Memory B cell (primary cell): ENCODE data around the gene TMED8.
"Not testable (repeated sequence)": the region's sequence is repeated elsewhere in the genome, so short reads cannot be mapped to it uniquely, and the experiment has no call there.

Source experiments
- ATAC-seq: fragments of 150-1000 bp; cut with Tn5 transposase; 2 replicates; pipeline ENCODE4 v1.10.0; 2021; ENCODE audit warnings: low read depth, mild to moderate bottlenecking, moderate library complexity
- DNase-seq, 2 donors: peaks; one replicate each; pipeline ENCODE4 v3.0.0; 2022; ENCODE audit warnings: low spot score in 2 of 2
- H3K27ac Mint-ChIP-seq: one replicate; pipeline ENCODE4 v1.8.0; 2022; ENCODE audit warnings: mild to moderate bottlenecking, moderate library complexity, mixed read lengths
- H3K27me3 Mint-ChIP-seq: one replicate; pipeline ENCODE4 v1.8.0; 2022; ENCODE audit warnings: mixed read lengths
- H3K36me3 Mint-ChIP-seq: one replicate; pipeline ENCODE4 v1.8.0; 2022; ENCODE audit warnings: mild to moderate bottlenecking, mixed read lengths
- H3K4me1 Mint-ChIP-seq: one replicate; pipeline ENCODE4 v1.8.0; 2022; ENCODE audit warnings: mixed read lengths
- H3K4me3 Mint-ChIP-seq: one replicate; pipeline ENCODE4 v1.8.0; 2022; ENCODE audit warnings: mild to moderate bottlenecking, moderate library complexity, mixed read lengths
- H3K9me3 Mint-ChIP-seq: one replicate; pipeline ENCODE4 v1.8.0; 2022; ENCODE audit warnings: mixed read lengths

Gene TMED8

GRCh38 chr14:77323571-77323970 lies 53.3 kb downstream of the TMED8 start:
- ATAC-seq: no peak
- Mint-ChIP-seq H3K27me3 (no peaks in the 10 kb centered on the region), H3K4me3 (no peak overlapping the region), H3K9me3 (no peaks in the 10 kb centered on the region), H3K27ac (no peak overlapping the region), H3K36me3 (no peaks in the 10 kb centered on the region), H3K4me1 (peaks cover 17% of the 10 kb centered on the region)
- no peak for DNase-seq

DNA sequence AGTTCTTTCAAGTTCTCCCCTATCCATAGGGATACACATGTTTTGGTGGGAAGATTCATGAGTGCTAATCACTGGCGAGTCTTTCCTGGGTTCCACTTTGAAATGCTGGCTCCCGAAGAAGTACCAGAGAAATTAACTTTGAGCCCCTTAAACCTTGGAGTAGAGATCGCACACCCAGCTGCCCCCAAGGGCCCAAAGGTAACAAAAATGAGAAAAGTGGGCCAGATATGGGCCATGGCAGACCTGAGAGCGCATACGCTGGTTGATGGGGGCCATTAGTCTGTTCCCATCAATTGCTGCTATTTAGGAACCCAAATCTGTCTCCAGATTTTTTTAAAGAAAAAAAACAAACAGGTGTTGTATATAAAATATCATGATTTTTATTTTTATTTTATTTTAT lies 53.9 kb downstream of the TMED8 start:
- H3K9me3 Mint-ChIP-seq: no peaks in the 10 kb centered on the region
- H3K36me3 Mint-ChIP-seq: no peaks in the 10 kb centered on the region
- H3K4me1 Mint-ChIP-seq: peaks cover 17% of the 10 kb centered on the region
- peak overlapping the region; percentile 92 for H3K27ac Mint-ChIP-seq
- H3K4me3 Mint-ChIP-seq: no peak overlapping the region
- H3K27me3 Mint-ChIP-seq: no peaks in the 10 kb centered on the region
- ATAC-seq (no peak), DNase-seq (no peak)

- Mint-ChIP-seq H3K9me3 (no peaks in the 10 kb centered on the region), H3K27ac (peak overlapping the region; percentile 92), H3K27me3 (no peaks in the 10 kb centered on the region), H3K36me3 (no peaks in the 10 kb centered on the region), H3K4me3 (peak overlapping the region; percentile 98), H3K4me1 (peaks cover 16% of the 10 kb centered on the region)
- DNase-seq (no peak), ATAC-seq (no peak)
These were observed 54.5 kb downstream of the TMED8 start for GRCh38 chr14:77322250-77322902.

DNA sequence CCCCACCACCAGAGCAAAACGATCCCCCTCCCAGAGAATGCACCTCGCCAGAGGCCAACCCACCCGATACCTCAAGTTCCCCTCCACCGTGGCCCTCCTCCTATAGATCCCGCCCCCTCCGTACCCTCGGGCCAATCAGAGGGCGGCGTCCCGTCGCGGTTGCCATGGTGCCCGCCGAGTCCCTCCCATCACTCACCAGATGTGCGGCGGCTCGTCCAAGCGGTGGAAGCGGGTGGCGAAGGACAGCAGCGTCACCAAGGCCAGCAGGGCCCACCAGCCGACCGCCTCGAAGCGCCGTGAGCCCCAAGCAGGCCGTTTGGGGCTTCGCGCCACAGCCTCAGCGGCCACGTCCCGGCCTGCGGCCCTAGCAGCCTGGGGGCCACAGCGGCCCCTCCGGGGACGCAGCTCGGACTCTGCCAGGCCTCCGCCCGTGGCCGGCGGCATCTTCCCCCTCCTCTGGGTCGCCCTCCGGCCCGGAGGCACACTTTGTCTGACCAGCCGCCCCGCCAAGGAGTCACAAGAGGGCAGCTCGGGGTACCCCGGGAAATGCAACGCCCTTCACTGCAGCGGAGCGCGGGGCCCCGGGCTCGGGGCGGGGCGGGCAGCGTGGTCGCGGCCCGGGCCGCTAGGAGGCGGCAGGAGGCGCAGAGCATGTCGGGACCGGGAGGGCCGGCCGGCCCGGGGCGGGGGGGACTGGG lies 56.5 kb downstream of the TMED8 start, which contains the start of gene POMT2:
POMT2 (minus strand) TSS at position 646 of the 698 bp plus-strand sequence; CDS start at position 444, 202 bp downstream.
- ATAC-seq (peak; percentile 64), DNase-seq (peak; percentile 94 to 95)
- Mint-ChIP-seq H3K9me3 (no peaks in the 10 kb centered on the region), H3K27me3 (no peaks in the 10 kb centered on the region), H3K4me1 (peaks cover 16% of the 10 kb centered on the region), H3K27ac (peak within 1 kb of the TSS; percentile 92), H3K36me3 (no peaks in the 10 kb centered on the region), H3K4me3 (peak within 1 kb of the TSS; percentile 98)

- no peak for ATAC-seq
- no peak for DNase-seq
- no peaks in the 10 kb centered on the region for H3K9me3 Mint-ChIP-seq
- H3K27me3 Mint-ChIP-seq: no peaks in the 10 kb centered on the region
- H3K4me1 Mint-ChIP-seq: peaks cover 16% of the 10 kb centered on the region
- H3K36me3 Mint-ChIP-seq: no peaks in the 10 kb centered on the region
- H3K4me3 Mint-ChIP-seq: no peak overlapping the region
- H3K27ac Mint-ChIP-seq: no peak overlapping the region
These were observed 57.5 kb downstream of the TMED8 start for GRCh38 chr14:77319422-77319821.

GRCh38 chr14:77318756-77319155 lies 58.1 kb downstream of the TMED8 start:
- not testable (repeated sequence) for H3K36me3 Mint-ChIP-seq, DNase-seq, H3K27me3 Mint-ChIP-seq, H3K9me3 Mint-ChIP-seq, H3K27ac Mint-ChIP-seq, ATAC-seq, H3K4me3 Mint-ChIP-seq
- peaks cover 16% of the 10 kb centered on the region for H3K4me1 Mint-ChIP-seq

- no peak for ATAC-seq
- DNase-seq: no peak
- Mint-ChIP-seq H3K9me3 (no peaks in the 10 kb centered on the region), H3K27ac (no peak overlapping the region), H3K36me3 (no peaks in the 10 kb centered on the region), H3K27me3 (no peaks in the 10 kb centered on the region), H3K4me1 (peaks cover 16% of the 10 kb centered on the region), H3K4me3 (no peak overlapping the region)
These were observed 58.8 kb downstream of the TMED8 start for GRCh38 chr14:77318006-77318553.

- H3K27ac Mint-ChIP-seq: no peak overlapping the region
- DNase-seq (no peak), ATAC-seq (no peak)
- H3K4me1 Mint-ChIP-seq: peaks cover 7% of the 10 kb centered on the region
- no peak overlapping the region for H3K4me3 Mint-ChIP-seq
- no peaks in the 10 kb centered on the region for H3K27me3 Mint-ChIP-seq
- H3K9me3 Mint-ChIP-seq: no peaks in the 10 kb centered on the region
- H3K36me3 Mint-ChIP-seq: no peaks in the 10 kb centered on the region
These were observed 60.0 kb downstream of the TMED8 start for GRCh38 chr14:77316872-77317301.

GRCh38 chr14:77316195-77316505 lies 60.7 kb downstream of the TMED8 start:
- Mint-ChIP-seq H3K9me3 (no peaks in the 10 kb centered on the region), H3K27ac (no peak overlapping the region), H3K27me3 (no peaks in the 10 kb centered on the region), H3K4me1 (peaks cover 5% of the 10 kb centered on the region), H3K36me3 (peaks cover 2% of the 10 kb centered on the region), H3K4me3 (no peak overlapping the region)
- DNase-seq (no peak), ATAC-seq (no peak)

GRCh38 chr14:77314539-77315457 lies 62.1 kb downstream of the TMED8 start:
- DNase-seq (no peak), ATAC-seq (no peak)
- no peaks in the 10 kb centered on the region for H3K9me3 Mint-ChIP-seq
- no peak overlapping the region for H3K27ac Mint-ChIP-seq
- H3K36me3 Mint-ChIP-seq: peaks cover 2% of the 10 kb centered on the region
- H3K27me3 Mint-ChIP-seq: no peaks in the 10 kb centered on the region
- H3K4me3 Mint-ChIP-seq: no peak overlapping the region
- H3K4me1 Mint-ChIP-seq: peaks cover under 1% of the 10 kb centered on the region

DNA sequence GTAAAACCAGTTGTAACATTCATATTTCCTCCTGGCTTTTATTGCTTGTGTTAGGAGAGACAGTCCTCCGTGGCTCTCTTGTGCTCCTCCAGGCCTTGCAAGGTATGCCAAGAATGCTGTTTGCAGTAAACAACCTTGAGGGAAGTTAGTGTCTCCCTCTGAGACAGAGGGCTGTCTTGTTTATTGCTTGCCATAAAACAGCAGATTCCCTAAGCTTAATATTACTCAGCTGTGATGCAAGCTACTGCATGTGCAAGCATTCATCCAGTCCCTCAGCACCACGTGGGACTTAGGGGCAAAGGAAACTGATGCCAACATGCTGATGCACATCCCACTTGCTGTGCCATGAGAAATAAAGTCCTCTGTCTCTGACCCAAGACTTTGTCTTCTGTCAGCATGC lies 62.9 kb downstream of the TMED8 start:
- no peaks in the 10 kb centered on the region for H3K27me3 Mint-ChIP-seq
- H3K4me1 Mint-ChIP-seq: peaks cover 3% of the 10 kb centered on the region
- peaks cover 2% of the 10 kb centered on the region for H3K36me3 Mint-ChIP-seq
- DNase-seq (no peak), ATAC-seq (no peak)
- H3K27ac Mint-ChIP-seq: no peak overlapping the region
- H3K4me3 Mint-ChIP-seq: no peak overlapping the region
- H3K9me3 Mint-ChIP-seq: no peaks in the 10 kb centered on the region

DNA sequence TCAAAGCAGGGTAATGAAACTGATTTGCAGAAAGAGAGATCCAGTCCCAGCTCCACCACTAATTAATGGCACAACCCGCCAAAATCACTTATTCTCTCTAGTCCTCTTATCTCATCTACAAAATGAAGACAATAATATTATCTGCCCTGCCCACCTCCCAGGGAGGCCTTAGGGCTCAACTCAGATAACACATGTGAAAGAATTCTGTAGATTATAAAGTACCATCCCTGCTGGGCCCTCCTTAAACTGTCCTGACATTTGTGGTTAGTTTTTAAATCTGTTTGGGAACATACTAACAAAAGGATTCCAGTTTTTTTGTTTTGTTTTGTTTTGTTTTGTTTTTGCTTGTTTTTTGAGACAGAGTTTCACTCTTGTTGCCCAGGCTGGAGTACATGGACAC lies 63.5 kb downstream of the TMED8 start:
- peaks cover 2% of the 10 kb centered on the region for H3K36me3 Mint-ChIP-seq
- no peak overlapping the region for H3K27ac Mint-ChIP-seq
- H3K4me1 Mint-ChIP-seq: peaks cover 3% of the 10 kb centered on the region
- ATAC-seq: no peak
- no peaks in the 10 kb centered on the region for H3K9me3 Mint-ChIP-seq
- no peak for DNase-seq
- no peaks in the 10 kb centered on the region for H3K27me3 Mint-ChIP-seq
- no peak overlapping the region for H3K4me3 Mint-ChIP-seq

DNA sequence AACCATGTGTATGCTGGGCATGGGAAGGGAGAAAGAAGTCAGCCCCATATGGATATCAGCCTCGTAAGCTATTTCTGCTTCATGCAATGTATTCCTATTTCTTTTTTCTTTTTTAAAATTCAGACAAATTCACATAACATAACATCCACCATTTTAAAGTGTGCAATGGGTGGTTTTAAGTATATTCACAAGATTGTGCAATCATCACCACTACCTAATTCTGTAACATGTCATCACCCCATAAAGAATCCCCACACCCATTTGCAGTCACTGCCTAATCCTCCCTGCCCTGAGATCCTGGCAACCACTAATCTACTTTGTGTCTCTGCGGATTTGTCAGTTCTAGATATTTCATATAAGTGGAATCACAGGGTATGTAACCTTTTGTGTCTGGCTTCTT lies 65.7 kb downstream of the TMED8 start:
- Mint-ChIP-seq H3K27me3 (no peaks in the 10 kb centered on the region), H3K4me3 (no peak overlapping the region), H3K9me3 (no peaks in the 10 kb centered on the region), H3K36me3 (peaks cover 2% of the 10 kb centered on the region), H3K27ac (no peak overlapping the region), H3K4me1 (peaks cover 3% of the 10 kb centered on the region)
- ATAC-seq: no peak
- no peak for DNase-seq

DNA sequence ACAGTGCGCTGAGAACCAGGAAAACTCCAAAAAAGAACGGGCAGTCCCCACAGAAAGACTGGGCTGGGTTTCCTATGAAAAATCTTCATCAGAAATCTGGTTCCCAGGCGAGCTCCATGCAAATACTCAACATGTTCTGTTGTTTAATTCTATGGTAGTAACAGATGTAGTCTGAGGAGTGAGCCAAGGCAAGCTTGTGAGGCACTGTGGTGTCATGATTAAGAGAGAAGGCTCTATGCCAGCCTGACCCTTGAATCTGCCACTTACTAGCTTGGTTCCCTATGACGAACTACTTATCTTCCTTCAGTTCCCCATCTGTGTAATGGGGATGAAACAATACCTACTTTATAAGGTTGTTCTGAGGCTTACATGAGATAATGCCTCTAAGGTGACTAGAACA lies 66.9 kb downstream of the TMED8 start:
- no peak overlapping the region for H3K4me3 Mint-ChIP-seq
- peaks cover 3% of the 10 kb centered on the region for H3K4me1 Mint-ChIP-seq
- H3K36me3 Mint-ChIP-seq: peaks cover 5% of the 10 kb centered on the region
- no peak for DNase-seq
- H3K27me3 Mint-ChIP-seq: no peaks in the 10 kb centered on the region
- ATAC-seq: no peak
- H3K27ac Mint-ChIP-seq: no peak overlapping the region
- H3K9me3 Mint-ChIP-seq: no peaks in the 10 kb centered on the region
